Osteoblast (primary cell): Measurements from ENCODE around the gene RAB3B. TPM values are rescaled to one million over a fixed set of nuclear protein-coding genes. Genes with fewer than 3 reads are reported as not detected.
"Not testable (repeated sequence)": the region's sequence is repeated elsewhere in the genome, so short reads cannot be mapped to it uniquely, and the experiment has no call there.

Source experiments
- DNase-seq: peaks from one replicate; pipeline ENCODE4 v3.0.0; 2011; ENCODE audit warnings: low spot score, mixed read lengths; ENCODE audit not compliant: insufficient read length; ENCODE audit errors: missing footprints
- H2AFZ ChIP-seq: 2 replicates; pipeline ENCODE4 v1.6.0; 2011; ENCODE audit warnings: mild to moderate bottlenecking, low read length
- H3K27ac ChIP-seq: 2 replicates; pipeline ENCODE4 v1.5.1; 2011; ENCODE audit warnings: mild to moderate bottlenecking, low read depth, low read length, moderate library complexity
- H3K27me3 ChIP-seq: 2 replicates; pipeline ENCODE4 v1.6.0; 2012; ENCODE audit warnings: mild to moderate bottlenecking, control low read depth, inconsistent platforms, low read length, moderate library complexity; ENCODE audit not compliant: insufficient read depth
- H3K36me3 ChIP-seq: 2 replicates; pipeline ENCODE4 v1.5.1; 2011; ENCODE audit warnings: mild to moderate bottlenecking, low read length, control low read depth, moderate library complexity; ENCODE audit not compliant: insufficient read depth
- H3K4me1 ChIP-seq: 2 replicates; pipeline ENCODE4 v1.5.1; 2011; ENCODE audit warnings: mild to moderate bottlenecking, low read length, control low read depth, moderate library complexity; ENCODE audit not compliant: insufficient read depth
- H3K4me2 ChIP-seq: 2 replicates; pipeline ENCODE4 v1.6.0; 2011; ENCODE audit warnings: mild to moderate bottlenecking, low read length; ENCODE audit not compliant: insufficient read depth
- H3K4me3 ChIP-seq: fragments of 200-600 bp; sonication (generic); 3 replicates; pipeline ENCODE4 v1.5.1; 2012; ENCODE audit warnings: mild to moderate bottlenecking, low read length, inconsistent platforms; ENCODE audit not compliant: insufficient read depth
- H3K79me2 ChIP-seq: 2 replicates; pipeline ENCODE4 v1.6.0; 2012; ENCODE audit warnings: mild to moderate bottlenecking, low read length, control low read depth, inconsistent platforms; ENCODE audit not compliant: insufficient read depth
- H3K9me3 ChIP-seq: 2 replicates; pipeline ENCODE4 v1.5.1; 2011; ENCODE audit warnings: low read depth, low read length, control low read depth
- H4K20me1 ChIP-seq: 2 replicates; pipeline ENCODE4 v1.6.0; 2012; ENCODE audit warnings: mild to moderate bottlenecking, low read length, control low read depth; ENCODE audit not compliant: insufficient read depth
- total RNA-seq: library from RNA; depleted of rRNA; stranded (reverse); fragments of >200 nt; gene quantifications from 2 replicates; pipeline ENCODE4 v1.2.3, GENCODE V29; 2012
- TF ChIP-seq, protein P1 (sequence below): IDR thresholded peaks from 2 replicates; pipeline ENCODE4 v1.5.1; 2011; ENCODE audit warnings: mild to moderate bottlenecking, low read depth, low read length, moderate library complexity; ENCODE audit errors: extremely low read depth

RAB3B gene
- total RNA-seq, 1 donor = 14.5 TPM

DNA sequence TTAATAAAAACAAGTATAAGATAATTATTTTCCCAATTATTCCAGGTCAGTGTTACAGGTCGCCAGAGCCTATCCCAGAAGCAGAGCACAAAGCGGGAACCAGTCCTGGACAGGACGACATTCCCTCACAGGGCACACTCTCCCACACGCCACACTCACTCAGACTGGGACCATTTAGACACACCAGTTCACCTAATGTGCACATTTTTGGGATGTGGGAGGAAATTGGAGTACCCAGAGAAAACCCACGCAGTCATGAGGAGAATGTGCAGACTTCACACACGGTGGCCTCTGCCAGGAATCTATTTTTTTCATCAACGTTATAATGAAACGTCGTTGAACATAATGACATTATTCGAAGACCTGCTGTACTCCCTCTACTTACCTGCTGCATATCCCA, 91.5 kb downstream of the RAB3B start:
- H3K4me1 ChIP-seq = peaks cover 24% of the 10 kb centered on the region
- no peaks in the 10 kb centered on the region for H3K36me3 ChIP-seq
- no peaks in the 10 kb centered on the region for H3K9me3 ChIP-seq
- H3K79me2 ChIP-seq = no peaks in the 10 kb centered on the region
- no peaks in the 10 kb centered on the region for H3K27me3 ChIP-seq
- no peak overlapping the region for H3K4me3 ChIP-seq
- H2AFZ ChIP-seq = peak overlapping the region; percentile 27
- H3K27ac ChIP-seq = peak overlapping the region; percentile 96
- TF ChIP-seq, protein P1, sequence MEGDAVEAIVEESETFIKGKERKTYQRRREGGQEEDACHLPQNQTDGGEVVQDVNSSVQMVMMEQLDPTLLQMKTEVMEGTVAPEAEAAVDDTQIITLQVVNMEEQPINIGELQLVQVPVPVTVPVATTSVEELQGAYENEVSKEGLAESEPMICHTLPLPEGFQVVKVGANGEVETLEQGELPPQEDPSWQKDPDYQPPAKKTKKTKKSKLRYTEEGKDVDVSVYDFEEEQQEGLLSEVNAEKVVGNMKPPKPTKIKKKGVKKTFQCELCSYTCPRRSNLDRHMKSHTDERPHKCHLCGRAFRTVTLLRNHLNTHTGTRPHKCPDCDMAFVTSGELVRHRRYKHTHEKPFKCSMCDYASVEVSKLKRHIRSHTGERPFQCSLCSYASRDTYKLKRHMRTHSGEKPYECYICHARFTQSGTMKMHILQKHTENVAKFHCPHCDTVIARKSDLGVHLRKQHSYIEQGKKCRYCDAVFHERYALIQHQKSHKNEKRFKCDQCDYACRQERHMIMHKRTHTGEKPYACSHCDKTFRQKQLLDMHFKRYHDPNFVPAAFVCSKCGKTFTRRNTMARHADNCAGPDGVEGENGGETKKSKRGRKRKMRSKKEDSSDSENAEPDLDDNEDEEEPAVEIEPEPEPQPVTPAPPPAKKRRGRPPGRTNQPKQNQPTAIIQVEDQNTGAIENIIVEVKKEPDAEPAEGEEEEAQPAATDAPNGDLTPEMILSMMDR = no peak
- no peak for DNase-seq
- no peaks in the 10 kb centered on the region for H4K20me1 ChIP-seq
- H3K4me2 ChIP-seq = peak overlapping the region; percentile 11

DNA sequence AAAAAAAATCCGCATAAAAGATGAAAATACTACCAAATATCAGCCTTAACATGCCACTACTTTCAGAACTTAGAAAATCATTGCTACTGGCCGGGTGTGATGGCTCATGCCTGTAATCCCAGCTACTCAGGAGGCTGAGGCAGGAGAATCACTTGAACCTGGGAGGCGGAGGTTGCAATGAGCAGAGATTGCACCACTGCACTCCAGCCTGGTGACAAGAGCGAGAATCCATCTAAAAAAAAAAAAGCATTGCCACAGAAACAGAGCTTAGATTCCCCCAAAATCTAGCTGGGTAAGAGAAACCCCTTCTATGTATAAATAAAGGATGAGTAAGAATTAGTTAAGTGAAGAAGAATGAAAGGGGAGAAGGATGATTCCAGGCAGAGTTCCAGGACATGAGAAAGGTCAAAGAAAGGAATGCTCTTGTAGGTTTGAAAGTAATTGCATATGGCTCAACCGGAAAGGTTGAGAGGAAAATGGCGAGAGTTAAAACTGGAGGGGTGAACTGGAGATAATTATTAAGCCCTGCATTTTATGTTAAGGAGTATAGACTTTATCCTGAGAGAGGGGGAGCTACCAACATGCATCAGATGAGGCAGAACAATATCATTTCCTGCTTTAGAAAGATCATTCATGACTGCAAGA, 92.3 kb downstream of the RAB3B start:
- Histone ChIP-seq H3K4me1 (peaks cover 24% of the 10 kb centered on the region), H3K9me3 (no peaks in the 10 kb centered on the region), H3K4me2 (peak overlapping the region; percentile 53), H3K79me2 (no peaks in the 10 kb centered on the region), H3K27me3 (no peaks in the 10 kb centered on the region), H3K4me3 (no peak overlapping the region), H2AFZ (no peak overlapping the region), H3K27ac (peak overlapping the region; percentile 96), H3K36me3 (no peaks in the 10 kb centered on the region), H4K20me1 (no peaks in the 10 kb centered on the region)
- no peak for DNase-seq
- TF ChIP-seq, protein P1 = no peak

DNA sequence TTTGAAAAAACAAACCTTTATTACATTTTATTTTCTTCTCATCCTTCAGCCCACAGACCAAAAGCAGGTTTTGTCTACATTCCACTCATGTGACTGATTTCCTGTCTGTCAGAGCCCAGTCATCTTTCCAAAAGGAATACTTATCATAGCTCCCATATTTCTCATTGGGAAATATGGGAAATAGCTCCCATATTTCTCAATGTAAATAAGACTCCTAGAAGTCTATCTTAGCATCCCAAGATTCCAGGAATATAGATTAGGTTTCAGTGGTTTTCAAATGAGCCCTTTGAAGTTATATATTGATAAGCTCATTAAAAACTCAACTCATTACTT, 92.8 kb downstream of the RAB3B start:
- Histone ChIP-seq H3K27ac (peak overlapping the region; percentile 96), H3K4me1 (peaks cover 24% of the 10 kb centered on the region), H3K79me2 (no peaks in the 10 kb centered on the region), H3K27me3 (no peaks in the 10 kb centered on the region), H4K20me1 (no peaks in the 10 kb centered on the region), H3K9me3 (no peaks in the 10 kb centered on the region), H2AFZ (no peak overlapping the region), H3K4me3 (no peak overlapping the region), H3K36me3 (no peaks in the 10 kb centered on the region), H3K4me2 (peak overlapping the region; percentile 82)
- TF ChIP-seq, protein P1 = no peak
- DNase-seq = peak; percentile 71

DNA sequence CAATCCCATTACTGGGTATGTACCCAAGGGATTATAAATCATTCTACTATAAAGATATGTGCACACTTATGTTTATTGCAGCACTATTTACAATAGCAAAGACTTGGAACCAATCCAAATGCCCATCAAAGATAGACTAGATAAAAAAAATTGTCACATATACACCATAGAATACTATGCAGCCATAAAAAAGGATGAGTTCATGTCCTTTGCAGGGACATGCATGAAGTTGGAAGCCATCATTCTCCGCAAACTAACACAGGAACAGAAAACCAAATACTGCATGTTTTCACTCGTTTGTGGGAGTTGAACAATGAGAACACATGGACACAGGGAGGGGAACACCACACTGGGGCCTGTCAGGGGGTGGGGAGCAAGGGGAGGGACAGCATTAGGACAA, 95.8 kb downstream of the RAB3B start:
- not testable (repeated sequence) for H3K4me3 ChIP-seq, H3K79me2 ChIP-seq, DNase-seq, H3K9me3 ChIP-seq, H2AFZ ChIP-seq, H3K27me3 ChIP-seq, H3K4me2 ChIP-seq, H3K36me3 ChIP-seq, H3K27ac ChIP-seq, H4K20me1 ChIP-seq
- peaks cover 24% of the 10 kb centered on the region for H3K4me1 ChIP-seq
